H1 (cell line): ENCODE data around the gene MCUB. TPM values are rescaled to one million over a fixed set of nuclear protein-coding genes. Genes with fewer than 3 reads are reported as not detected.

Experiments
- CTCF ChIA-PET: fragments of 300-600 bp; sonication (Branson Sonifier 250); formaldehyde crosslinking; loops from one replicate; lab custom pipeline; 2021; ENCODE audit not compliant: partially characterized antibody; lab: Charles Lee
- POLR2A ChIA-PET: fragments of 300-600 bp; sonication (Branson Sonifier 250); formaldehyde crosslinking; loops from one replicate; lab custom pipeline; 2021; ENCODE audit warnings: inconsistent platforms; ENCODE audit not compliant: partially characterized antibody; lab: Charles Lee
- DNase-seq, 2 experiments: peaks; one replicate each; pipeline versions ENCODE4 v3.0.0 to v3.0.0-alpha.2; 2010 to 2022; ENCODE audit warnings: low spot score in 2 of 2, low read depth in 1 of 2, mixed read lengths in 1 of 2
- FAIRE-seq: peaks from 2 replicates; lab custom pipeline; 2011; peaks lifted over from hg19 to GRCh38; lab: Jason Lieb, UNC
- H2AFZ ChIP-seq: 2 replicates; pipeline ENCODE4 v1.8.1; 2012; ENCODE audit warnings: low read length, inconsistent platforms
- H2AK5ac ChIP-seq: 2 replicates; pipeline ENCODE4 v1.6.1; 2013; ENCODE audit warnings: low read depth, low read length
- H2BK120ac ChIP-seq: replicated peaks from 2 replicates; pipeline ENCODE3; 2013; ENCODE audit warnings: low read depth, low read length, inconsistent platforms
- H2BK12ac ChIP-seq: 2 replicates; pipeline ENCODE4 v1.6.1; 2013; ENCODE audit warnings: low read depth, low read length
- H2BK15ac ChIP-seq: 2 replicates; pipeline ENCODE4 v1.6.1; 2013; ENCODE audit warnings: low read length
- H2BK20ac ChIP-seq: 2 replicates; pipeline ENCODE4 v1.6.1; 2013; ENCODE audit warnings: low read length
- H2BK5ac ChIP-seq: 2 replicates; pipeline ENCODE4 v1.6.1; 2013; ENCODE audit warnings: low read depth, low read length
- H3K14ac ChIP-seq: 2 replicates; pipeline ENCODE4 v1.6.1; 2013; ENCODE audit warnings: inconsistent platforms; ENCODE audit not compliant: insufficient read length
- H3K18ac ChIP-seq: 2 replicates; pipeline ENCODE4 v1.6.1; 2013; ENCODE audit warnings: low read length; ENCODE audit errors: extremely low read depth
- H3K23ac ChIP-seq: 2 replicates; pipeline ENCODE4 v1.6.1; 2013; ENCODE audit warnings: inconsistent platforms; ENCODE audit not compliant: insufficient read length
- H3K23me2 ChIP-seq: 2 replicates; pipeline ENCODE4 v1.6.1; 2013; ENCODE audit warnings: low read depth, low read length
- H3K27ac ChIP-seq: 2 replicates; pipeline ENCODE4 v1.6.1; 2011; ENCODE audit warnings: low read depth, low read length, inconsistent platforms
- H3K27me3 ChIP-seq, 4 experiments: replicated peaks in 1 of 4; 1 replicate in 1 of 4; 2 replicates in 3 of 4; pipeline versions ENCODE4 v1.6.1 to v1.8.1; 2011 to 2013; ENCODE audit warnings: low read length in 3 of 4, mild to moderate bottlenecking in 3 of 4, inconsistent platforms in 2 of 4, mixed read lengths in 2 of 4, moderate library complexity in 1 of 4; ENCODE audit not compliant: control insufficient read depth in 3 of 4, insufficient read depth in 3 of 4; ENCODE audit errors: extremely low read depth in 1 of 4
- H3K36me3 ChIP-seq, 4 experiments: 2 replicates each; pipeline versions ENCODE4 v1.6.1 to v1.8.1; 2011 to 2013; ENCODE audit warnings: mild to moderate bottlenecking in 4 of 4, low read length in 3 of 4, moderate library complexity in 2 of 4, control low read depth in 1 of 4, inconsistent platforms in 1 of 4; ENCODE audit not compliant: insufficient read depth in 4 of 4, control insufficient read depth in 2 of 4
- H3K4ac ChIP-seq: replicated peaks from 2 replicates; pipeline ENCODE3; 2013; ENCODE audit warnings: low read length, low read depth, mixed read lengths, inconsistent platforms; ENCODE audit not compliant: insufficient read length
- H3K4me1 ChIP-seq, 4 experiments: replicated peaks in 1 of 4; 1 replicate in 1 of 4; 2 replicates in 3 of 4; pipeline versions ENCODE4 v1.6.1 to v1.8.1; 2011 to 2013; ENCODE audit warnings: low read length in 3 of 4, inconsistent platforms in 2 of 4, mixed read lengths in 1 of 4; ENCODE audit not compliant: insufficient read depth in 4 of 4, control insufficient read depth in 3 of 4
- H3K4me2 ChIP-seq, 2 experiments: 2 replicates each; pipeline versions ENCODE4 v1.6.1 to v1.8.1; 2011 to 2013; ENCODE audit warnings: low read depth in 2 of 2, low read length in 2 of 2, control low read depth in 1 of 2, inconsistent platforms in 1 of 2, mild to moderate bottlenecking in 1 of 2; ENCODE audit not compliant: insufficient read depth in 1 of 2
- H3K4me3 ChIP-seq, 4 experiments: fragments of 200-600, 300-600 bp in 1 of 4; sonication (generic), shearing (Covaris generic), sonication (Bioruptor Twin) in 1 of 4; 2 replicates each; pipeline versions ENCODE4 v1.5.1 to v1.8.1; 2011 to 2016; ENCODE audit warnings: low read length in 4 of 4, low read depth in 3 of 4, control low read depth in 2 of 4, inconsistent platforms in 2 of 4, mild to moderate bottlenecking in 2 of 4, mixed read lengths in 1 of 4, moderate library complexity in 1 of 4; ENCODE audit not compliant: insufficient read depth in 2 of 4; ENCODE audit errors: extremely low read depth in 1 of 4
- H3K56ac ChIP-seq: replicated peaks from 2 replicates; pipeline ENCODE3; 2013; ENCODE audit warnings: low read depth, mild to moderate bottlenecking, mixed read lengths, low read length, inconsistent platforms; ENCODE audit not compliant: insufficient read length
- H3K79me1 ChIP-seq: 2 replicates; pipeline ENCODE4 v1.6.1; 2013; ENCODE audit warnings: low read depth, low read length, control low read depth
- H3K79me2 ChIP-seq, 2 experiments: 2 replicates each; pipeline versions ENCODE4 v1.6.1 to v1.8.1; 2012 to 2013; ENCODE audit warnings: low read length in 2 of 2, mild to moderate bottlenecking in 2 of 2, inconsistent platforms in 1 of 2; ENCODE audit not compliant: insufficient read depth in 2 of 2, control insufficient read depth in 1 of 2
- H3K9ac ChIP-seq, 4 experiments: replicated peaks in 1 of 4; 1 replicate in 1 of 4; 2 replicates in 3 of 4; pipeline versions ENCODE4 v1.6.1 to v1.8.1; 2011 to 2013; ENCODE audit warnings: low read depth in 3 of 4, low read length in 3 of 4, control low read depth in 2 of 4, mild to moderate bottlenecking in 2 of 4, moderate library complexity in 2 of 4, inconsistent platforms in 1 of 4; ENCODE audit errors: extremely low read depth in 1 of 4
- H3K9me3 ChIP-seq, 2 experiments: 2 replicates each; pipeline versions ENCODE4 v1.6.1 to v1.8.1; 2012 to 2013; ENCODE audit warnings: mild to moderate bottlenecking in 2 of 2, moderate library complexity in 2 of 2, control low read depth in 1 of 2, inconsistent platforms in 1 of 2, low read depth in 1 of 2, low read length in 1 of 2, mixed read lengths in 1 of 2; ENCODE audit not compliant: insufficient read depth in 2 of 2
- H4K20me1 ChIP-seq, 2 experiments: replicated peaks in 1 of 2; 2 replicates each; pipeline versions ENCODE3 to v1.8.1; 2011 to 2013; ENCODE audit warnings: inconsistent platforms in 2 of 2, low read length in 2 of 2, mild to moderate bottlenecking in 1 of 2; ENCODE audit not compliant: insufficient read depth in 2 of 2, control insufficient read depth in 1 of 2
- H4K5ac ChIP-seq: 2 replicates; pipeline ENCODE4 v1.6.1; 2013; ENCODE audit warnings: low read length, low read depth, mixed read lengths, inconsistent platforms; ENCODE audit not compliant: insufficient read length
- H4K8ac ChIP-seq: 2 replicates; pipeline ENCODE4 v1.8.0; 2013; ENCODE audit warnings: mild to moderate bottlenecking, moderate library complexity, low read length, inconsistent platforms; ENCODE audit not compliant: insufficient read depth; ENCODE audit errors: extremely low read depth
- H4K91ac ChIP-seq: replicated peaks from 2 replicates; pipeline ENCODE3; 2013; ENCODE audit warnings: low read length, mixed read lengths, inconsistent platforms; ENCODE audit not compliant: insufficient read length
- BACH1 ChIP-seq: IDR thresholded peaks from 2 replicates; pipeline ENCODE4 v1.6.1; 2012; ENCODE audit warnings: low read length, improper control_type of control experiment
- CEBPB ChIP-seq: IDR thresholded peaks from 2 replicates; pipeline ENCODE4 v1.6.1; 2012; ENCODE audit warnings: low read depth, low read length
- CHD1 ChIP-seq: IDR thresholded peaks from 2 replicates; pipeline ENCODE4 v1.6.1; 2012; ENCODE audit warnings: low read depth, low read length, improper control_type of control experiment
- CTBP2 ChIP-seq: IDR thresholded peaks from 2 replicates; pipeline ENCODE4 v1.7.0; 2011; ENCODE audit warnings: borderline replicate concordance, mild to moderate bottlenecking, moderate library complexity, mixed read lengths, low read length; ENCODE audit not compliant: insufficient read depth, insufficient read length
- GTF2F1 ChIP-seq: IDR thresholded peaks from 2 replicates; pipeline ENCODE4 v1.6.1; 2012; ENCODE audit warnings: low read depth, low read length, improper control_type of control experiment, borderline replicate concordance
- KDM5A ChIP-seq: fragments of 200-600 bp; IDR thresholded peaks from 2 replicates; pipeline ENCODE4 v1.7.1; 2012; ENCODE audit warnings: mild to moderate bottlenecking, low read length, inconsistent platforms, mixed read lengths
- NANOG ChIP-seq: IDR thresholded peaks from 2 replicates; pipeline ENCODE4 v1.6.1; 2011; ENCODE audit warnings: low read length, low read depth, mild to moderate bottlenecking, inconsistent platforms; ENCODE audit not compliant: insufficient read depth, poor library complexity, severe bottlenecking
- NRF1 ChIP-seq: IDR thresholded peaks from 2 replicates; pipeline ENCODE4 v1.6.1; 2011; ENCODE audit warnings: mild to moderate bottlenecking, low read depth, low read length, improper control_type of control experiment
- RNF2 ChIP-seq: fragments of 200-900, 300-1000 bp; sonication (generic); IDR thresholded peaks from 2 replicates; pipeline ENCODE4 v1.7.1; 2016; ENCODE audit warnings: borderline replicate concordance, low read depth, mild to moderate bottlenecking, antibody characterized with exemption, low read length; ENCODE audit not compliant: poor library complexity, severe bottlenecking; ENCODE audit errors: missing control alignments
- SAP30 ChIP-seq: fragments of 300-600 bp; sonication (generic); IDR thresholded peaks from 2 replicates; pipeline ENCODE4 v1.7.1; 2012; ENCODE audit warnings: low read length, moderate library complexity, mild to moderate bottlenecking, inconsistent platforms; ENCODE audit not compliant: insufficient read depth, insufficient replicate concordance
- SIX5 ChIP-seq: IDR thresholded peaks from 2 replicates; pipeline ENCODE4 v1.6.1; 2011; ENCODE audit warnings: mild to moderate bottlenecking, low read depth, low read length
- SP1 ChIP-seq: IDR thresholded peaks from 2 replicates; pipeline ENCODE4 v1.6.1; 2011; ENCODE audit warnings: low read depth, low read length
- SP2 ChIP-seq: IDR thresholded peaks from 2 replicates; pipeline ENCODE4 v1.6.1; 2012; ENCODE audit warnings: mild to moderate bottlenecking, low read length, inconsistent platforms
- whole genome bisulfite sequencing, 2 experiments: shearing (Covaris generic) in 1 of 2; methylation state at CpG; one replicate each; pipeline versions ENCODE4 v1.1.6 to v1.1.7; 2013 to 2015; ENCODE audit warnings: low lambda C conversion rate in 2 of 2, mixed read lengths in 2 of 2, inconsistent platforms in 1 of 2, low coverage in 1 of 2, missing lambda C conversion rate in 1 of 2; ENCODE audit not compliant: insufficient replicate concordance in 2 of 2, insufficient coverage in 1 of 2, insufficient read length in 1 of 2; ENCODE audit errors: extremely low coverage in 1 of 2, missing lambda C conversion rate in 1 of 2; 5-methylcytosine and 5-hydroxymethylcytosine counted together
- polyA plus RNA-seq, 7 experiments: library from polyadenylated mRNA; depleted of rRNA in 3 of 7; stranded (reverse) in 5 of 7; unstranded in 2 of 7; fragments of >200 nt in 5 of 7; fragments of 200-250 nt in 2 of 7; gene quantifications; 1 replicate in 5 of 7; 2 replicates in 1 of 7; 4 replicates in 1 of 7; pipeline versions ENCODE4 v1.2.1 to v1.2.3, GENCODE V29; 2011 to 2013; ENCODE audit warnings: missing spikeins in 2 of 7, mixed read lengths in 2 of 7
- total RNA-seq: library from RNA; stranded (reverse); fragmentation: NEBNext Ultra II Directional; extraction: Animal tissue kit (Norgen Biotek cat#: 25700); gene quantifications from 2 replicates; pipeline ENCODE4 v1.2.1, GENCODE V29; 2021

The MCUB gene
- total and polyA plus RNA-seq, 2 of the 8 experiments (the other 6 are each of a cell fraction or from before 2014, with no cell fraction given), result 15.2 to 19.4 TPM

DNA sequence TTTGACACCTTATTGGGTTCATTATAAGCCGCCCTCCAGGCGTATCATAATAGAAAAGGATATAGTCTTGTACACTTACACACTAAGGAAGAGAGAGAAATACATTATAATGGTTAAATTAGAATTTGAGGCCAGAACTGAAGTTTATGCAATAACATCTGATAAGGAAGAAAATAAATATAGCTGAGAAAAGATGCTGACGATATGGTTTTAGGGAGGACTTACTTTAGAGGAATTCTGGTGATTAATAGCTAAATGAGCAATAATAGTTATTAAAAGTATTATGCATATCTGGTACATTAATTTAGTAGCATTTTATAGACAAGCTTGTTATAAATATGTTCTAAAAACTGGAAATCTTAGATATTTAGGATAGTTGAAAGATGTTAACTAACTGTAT lies 12.1 kb downstream of the MCUB start:
- Histone ChIP-seq H4K91ac (no peak overlapping the region), H3K23me2 (no peaks in the 10 kb centered on the region), H3K23ac (no peak overlapping the region), H3K79me2 (no peaks in the 10 kb centered on the region), H4K5ac (no peak overlapping the region), H3K79me1 (no peaks in the 10 kb centered on the region), H3K4me3 (no peak overlapping the region), H2BK5ac (no peak overlapping the region), H3K27ac (no peak overlapping the region), H3K27me3 (no peaks in the 10 kb centered on the region), H3K4ac (no peak overlapping the region), H2BK12ac (no peak overlapping the region), H3K9ac (no peak overlapping the region), H2BK15ac (no peak overlapping the region), H3K36me3 (no peaks in the 10 kb centered on the region), H3K56ac (no peak overlapping the region), H2BK20ac (no peak overlapping the region), H4K8ac (no peak overlapping the region), H3K18ac (no peak overlapping the region), H3K4me2 (no peak overlapping the region), H3K9me3 (no peaks in the 10 kb centered on the region), H2AFZ (no peak overlapping the region), H2BK120ac (no peak overlapping the region), H4K20me1 (no peaks in the 10 kb centered on the region), H3K4me1 (no peaks in the 10 kb centered on the region), H3K14ac (no peak overlapping the region), H2AK5ac (no peak overlapping the region)
- ChIA-PET POLR2A (interaction anchor here (1.6 kb wide), 1 partner anchor 10 kb away, joined by 4 read pairs; no protein-coding TSS in a partner anchor), CTCF (interaction anchor here (0.7 to 1.5 kb wide), 6 partner anchors 9 to 150 kb away, joined by 3 to 5 read pairs (median 4); no protein-coding TSS in a partner anchor)
- 93% methylated on average over 3 of the region's 3 CpGs; no CpG with 5 or more reads in 1 of the 2 experiments for WGBS, 2 experiments
- no peak for FAIRE-seq
- DNase-seq, result no peak
- TF ChIP-seq CHD1 (no peak), RNF2 (no peak), SAP30 (no peak), BACH1 (no peak), NRF1 (no peak), GTF2F1 (no peak), CTBP2 (no peak), KDM5A (no peak), CEBPB (no peak), SP1 (no peak), SP2 (no peak), SIX5 (no peak), NANOG (no peak)
